ENCODE measurements around the gene PAX7.

DNA sequence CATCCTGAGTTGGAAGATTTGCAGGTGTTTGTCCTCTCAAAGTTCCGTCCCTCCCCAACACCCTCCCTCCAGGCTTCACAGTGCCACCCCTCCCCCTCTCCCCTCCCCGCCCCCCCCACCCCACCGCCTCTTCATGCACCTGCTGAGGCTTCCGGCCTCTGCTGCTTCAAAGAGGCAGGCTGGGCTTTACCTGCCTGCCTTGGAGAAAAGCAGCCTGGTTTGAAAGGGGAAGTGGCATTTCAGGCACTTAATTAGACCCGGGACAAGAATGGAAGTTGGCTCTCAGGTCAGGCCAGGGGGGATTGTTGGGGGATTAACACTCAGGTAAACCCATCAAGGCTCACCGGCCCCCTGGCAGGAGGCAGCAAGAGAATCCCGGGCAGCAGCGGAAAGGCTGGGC, 21.1 kb downstream of the PAX7 start:
- TF ChIP-seq EZH2 (IDR thresholded peaks at IDR 0.05; ENCODE audit: borderline replicate concordance, insufficient read depth, low read length, poor library complexity, severe bottlenecking) (no peak), TAF1 (IDR thresholded peaks at IDR 0.05; ENCODE audit: low read depth) (no peak), MXI1 (conservative IDR thresholded peaks at IDR 0.05; ENCODE audit: poor library complexity, severe bottlenecking) (no peak), POLR2AphosphoS5 (IDR thresholded peaks at IDR 0.05) (no peak), EP300 (conservative IDR thresholded peaks at IDR 0.05; ENCODE audit: poor library complexity, severe bottlenecking) (no peak)
- TF ChIP-seq, protein P1, sequence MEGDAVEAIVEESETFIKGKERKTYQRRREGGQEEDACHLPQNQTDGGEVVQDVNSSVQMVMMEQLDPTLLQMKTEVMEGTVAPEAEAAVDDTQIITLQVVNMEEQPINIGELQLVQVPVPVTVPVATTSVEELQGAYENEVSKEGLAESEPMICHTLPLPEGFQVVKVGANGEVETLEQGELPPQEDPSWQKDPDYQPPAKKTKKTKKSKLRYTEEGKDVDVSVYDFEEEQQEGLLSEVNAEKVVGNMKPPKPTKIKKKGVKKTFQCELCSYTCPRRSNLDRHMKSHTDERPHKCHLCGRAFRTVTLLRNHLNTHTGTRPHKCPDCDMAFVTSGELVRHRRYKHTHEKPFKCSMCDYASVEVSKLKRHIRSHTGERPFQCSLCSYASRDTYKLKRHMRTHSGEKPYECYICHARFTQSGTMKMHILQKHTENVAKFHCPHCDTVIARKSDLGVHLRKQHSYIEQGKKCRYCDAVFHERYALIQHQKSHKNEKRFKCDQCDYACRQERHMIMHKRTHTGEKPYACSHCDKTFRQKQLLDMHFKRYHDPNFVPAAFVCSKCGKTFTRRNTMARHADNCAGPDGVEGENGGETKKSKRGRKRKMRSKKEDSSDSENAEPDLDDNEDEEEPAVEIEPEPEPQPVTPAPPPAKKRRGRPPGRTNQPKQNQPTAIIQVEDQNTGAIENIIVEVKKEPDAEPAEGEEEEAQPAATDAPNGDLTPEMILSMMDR (IDR thresholded peaks at IDR 0.05; ENCODE audit: poor library complexity, severe bottlenecking) = no peak
- TF ChIP-seq, protein P2, sequence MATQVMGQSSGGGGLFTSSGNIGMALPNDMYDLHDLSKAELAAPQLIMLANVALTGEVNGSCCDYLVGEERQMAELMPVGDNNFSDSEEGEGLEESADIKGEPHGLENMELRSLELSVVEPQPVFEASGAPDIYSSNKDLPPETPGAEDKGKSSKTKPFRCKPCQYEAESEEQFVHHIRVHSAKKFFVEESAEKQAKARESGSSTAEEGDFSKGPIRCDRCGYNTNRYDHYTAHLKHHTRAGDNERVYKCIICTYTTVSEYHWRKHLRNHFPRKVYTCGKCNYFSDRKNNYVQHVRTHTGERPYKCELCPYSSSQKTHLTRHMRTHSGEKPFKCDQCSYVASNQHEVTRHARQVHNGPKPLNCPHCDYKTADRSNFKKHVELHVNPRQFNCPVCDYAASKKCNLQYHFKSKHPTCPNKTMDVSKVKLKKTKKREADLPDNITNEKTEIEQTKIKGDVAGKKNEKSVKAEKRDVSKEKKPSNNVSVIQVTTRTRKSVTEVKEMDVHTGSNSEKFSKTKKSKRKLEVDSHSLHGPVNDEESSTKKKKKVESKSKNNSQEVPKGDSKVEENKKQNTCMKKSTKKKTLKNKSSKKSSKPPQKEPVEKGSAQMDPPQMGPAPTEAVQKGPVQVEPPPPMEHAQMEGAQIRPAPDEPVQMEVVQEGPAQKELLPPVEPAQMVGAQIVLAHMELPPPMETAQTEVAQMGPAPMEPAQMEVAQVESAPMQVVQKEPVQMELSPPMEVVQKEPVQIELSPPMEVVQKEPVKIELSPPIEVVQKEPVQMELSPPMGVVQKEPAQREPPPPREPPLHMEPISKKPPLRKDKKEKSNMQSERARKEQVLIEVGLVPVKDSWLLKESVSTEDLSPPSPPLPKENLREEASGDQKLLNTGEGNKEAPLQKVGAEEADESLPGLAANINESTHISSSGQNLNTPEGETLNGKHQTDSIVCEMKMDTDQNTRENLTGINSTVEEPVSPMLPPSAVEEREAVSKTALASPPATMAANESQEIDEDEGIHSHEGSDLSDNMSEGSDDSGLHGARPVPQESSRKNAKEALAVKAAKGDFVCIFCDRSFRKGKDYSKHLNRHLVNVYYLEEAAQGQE (IDR thresholded peaks at IDR 0.05; ENCODE audit: borderline replicate concordance) = no peak
